ENCODE results near the gene PKN1. TPM values are rescaled to one million over a fixed set of nuclear protein-coding genes. Genes with fewer than 3 reads are reported as not detected.
"Not testable (repeated sequence)": the region's sequence is repeated elsewhere in the genome, so short reads cannot be mapped to it uniquely, and the experiment has no call there.

Gene PKN1
- total and polyA plus RNA-seq, 4 donors = 84.3 to 197 (median 121) TPM

DNA sequence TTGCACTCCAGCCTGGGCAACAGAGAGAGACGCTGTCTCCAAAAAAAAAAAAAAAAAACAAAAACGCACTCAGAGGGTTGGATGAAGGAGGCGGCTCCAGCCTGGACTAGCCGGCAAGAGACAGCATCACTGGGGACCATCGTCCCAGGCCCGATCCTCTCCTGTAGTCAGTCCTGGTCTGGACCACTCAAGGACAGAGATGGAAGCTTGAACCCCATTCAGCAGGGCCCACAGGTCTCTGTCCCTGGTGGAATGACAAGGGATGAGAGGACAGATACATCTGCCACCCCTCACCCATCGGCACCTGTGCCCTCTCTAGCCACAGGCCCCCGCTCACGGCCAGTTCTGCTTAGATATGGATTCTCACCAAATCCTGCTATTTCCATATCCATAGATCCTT, 37.8 kb upstream of the PKN1 start:
- Histone ChIP-seq H3K27ac (ENCODE audit: low read depth in 1 of 2, low read length in 1 of 2) (no peak overlapping the region), H3K4me1 (ENCODE audit: control insufficient read depth in 5 of 5, insufficient read depth in 5 of 5, low read length in 5 of 5) (no peaks in the 10 kb centered on the region), H3K9ac (ENCODE audit: insufficient read depth in 1 of 2, low read length in 2 of 2) (no peak overlapping the region), H3K4me3 (no peak overlapping the region), H3K36me3 (ENCODE audit: control insufficient read depth in 4 of 4, insufficient read depth in 4 of 4, low read length in 4 of 4) (peaks cover 0 to 52% (median 10%) of the 10 kb centered on the region in 4 donors), H3K27me3 (ENCODE audit: control insufficient read depth in 3 of 3, insufficient read depth in 3 of 3, low read length in 2 of 3) (no peaks in the 10 kb centered on the region), H3K9me3 (ENCODE audit: control insufficient read depth in 4 of 4, insufficient read depth in 3 of 4, low read length in 3 of 4) (peaks cover 0 to 2% (median 0%) of the 10 kb centered on the region in 4 donors)
- WGBS, 2 donors = 93 to 94% methylated on average over 9 of the region's 9 CpGs
- DNase-seq (no peak), ATAC-seq (ENCODE audit: insufficient read depth, low FRiP score) (no peak)
- TF ChIP-seq, protein P1, sequence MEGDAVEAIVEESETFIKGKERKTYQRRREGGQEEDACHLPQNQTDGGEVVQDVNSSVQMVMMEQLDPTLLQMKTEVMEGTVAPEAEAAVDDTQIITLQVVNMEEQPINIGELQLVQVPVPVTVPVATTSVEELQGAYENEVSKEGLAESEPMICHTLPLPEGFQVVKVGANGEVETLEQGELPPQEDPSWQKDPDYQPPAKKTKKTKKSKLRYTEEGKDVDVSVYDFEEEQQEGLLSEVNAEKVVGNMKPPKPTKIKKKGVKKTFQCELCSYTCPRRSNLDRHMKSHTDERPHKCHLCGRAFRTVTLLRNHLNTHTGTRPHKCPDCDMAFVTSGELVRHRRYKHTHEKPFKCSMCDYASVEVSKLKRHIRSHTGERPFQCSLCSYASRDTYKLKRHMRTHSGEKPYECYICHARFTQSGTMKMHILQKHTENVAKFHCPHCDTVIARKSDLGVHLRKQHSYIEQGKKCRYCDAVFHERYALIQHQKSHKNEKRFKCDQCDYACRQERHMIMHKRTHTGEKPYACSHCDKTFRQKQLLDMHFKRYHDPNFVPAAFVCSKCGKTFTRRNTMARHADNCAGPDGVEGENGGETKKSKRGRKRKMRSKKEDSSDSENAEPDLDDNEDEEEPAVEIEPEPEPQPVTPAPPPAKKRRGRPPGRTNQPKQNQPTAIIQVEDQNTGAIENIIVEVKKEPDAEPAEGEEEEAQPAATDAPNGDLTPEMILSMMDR (IDR thresholded peaks at IDR 0.05; ENCODE audit: control extremely low read depth, extremely low read depth) = no peak

DNA sequence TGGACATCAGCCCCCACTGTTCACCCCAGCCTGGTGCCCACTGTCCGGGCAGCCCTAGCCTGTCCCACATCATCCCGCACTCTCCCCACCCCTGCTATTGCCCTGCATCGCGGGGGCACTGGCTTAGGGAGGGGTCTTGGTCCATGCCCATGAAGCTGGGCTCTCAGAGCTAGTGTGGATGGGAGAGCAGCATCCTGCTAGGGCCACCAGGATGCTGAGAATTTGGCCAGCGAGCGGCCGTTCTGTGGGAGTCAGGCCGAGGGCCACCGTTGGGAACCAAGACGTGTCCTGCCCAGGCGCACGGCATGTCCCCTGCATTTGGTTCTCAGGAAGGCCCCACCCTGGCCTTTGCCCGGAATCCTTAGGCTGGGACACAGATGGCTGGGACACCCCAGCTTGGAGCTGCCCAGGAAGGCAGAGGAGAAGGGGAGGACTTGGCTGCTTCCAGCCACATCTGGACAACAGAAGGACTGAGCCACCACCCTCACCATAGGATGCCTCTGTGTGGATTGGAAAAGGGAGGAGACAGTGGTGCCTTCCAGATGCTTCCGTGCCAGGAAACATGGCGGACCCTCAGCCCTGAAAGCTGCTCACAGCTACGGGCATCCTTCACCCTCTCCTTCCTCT, 37.3 kb upstream of the PKN1 start:
- TF ChIP-seq, protein P1 (IDR thresholded peaks at IDR 0.05; ENCODE audit: control extremely low read depth, extremely low read depth) = no peak
- H3K27ac ChIP-seq (ENCODE audit: low read depth in 1 of 2, low read length in 1 of 2) = no peak overlapping the region

DNA sequence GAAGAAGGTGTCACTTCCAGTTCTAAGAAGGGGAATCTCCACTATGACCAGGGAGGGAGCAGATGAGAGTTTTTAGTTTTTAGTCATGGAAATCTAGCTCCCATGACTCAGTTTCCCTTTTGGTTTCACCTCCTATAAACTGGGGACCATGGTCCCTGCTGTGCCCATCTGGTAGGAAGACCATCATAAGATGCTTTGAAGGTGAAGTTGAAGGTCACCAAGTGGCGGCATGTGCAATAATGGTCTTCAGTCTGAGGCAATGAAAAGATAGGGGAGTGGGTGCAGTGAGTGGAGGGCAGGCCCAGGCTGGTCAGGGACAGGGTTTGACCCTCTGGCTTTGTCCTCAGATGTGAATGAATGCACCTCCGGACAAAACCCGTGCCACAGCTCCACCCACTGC, 36.4 kb upstream of the PKN1 start:
- peaks cover 0 to 48% (median 9%) of the 10 kb centered on the region in 4 donors for H3K36me3 ChIP-seq (ENCODE audit: control insufficient read depth in 4 of 4, insufficient read depth in 4 of 4, low read length in 4 of 4)
- not testable (repeated sequence) for ATAC-seq (ENCODE audit: insufficient read depth, low FRiP score); H3K4me1 ChIP-seq (ENCODE audit: control insufficient read depth in 5 of 5, insufficient read depth in 5 of 5, low read length in 5 of 5); H3K27ac ChIP-seq (ENCODE audit: low read depth in 1 of 2, low read length in 1 of 2); DNase-seq; H3K4me3 ChIP-seq; H3K9me3 ChIP-seq (ENCODE audit: control insufficient read depth in 4 of 4, insufficient read depth in 3 of 4, low read length in 3 of 4); H3K27me3 ChIP-seq (ENCODE audit: control insufficient read depth in 3 of 3, insufficient read depth in 3 of 3, low read length in 2 of 3); H3K9ac ChIP-seq (ENCODE audit: insufficient read depth in 1 of 2, low read length in 2 of 2)
- WGBS, 2 donors = 95 to 97% methylated on average over 3 of the region's 3 CpGs

More for the DNA sequence above, 37.3 kb upstream of the PKN1 start:
- no peaks in the 10 kb centered on the region for H3K4me1 ChIP-seq (ENCODE audit: control insufficient read depth in 5 of 5, insufficient read depth in 5 of 5, low read length in 5 of 5)
- H3K4me3 ChIP-seq = no peak overlapping the region
- 90% methylated on average over 16 of the region's 16 CpGs for WGBS, 2 donors
- ATAC-seq (ENCODE audit: insufficient read depth, low FRiP score) = no peak
- DNase-seq = no peak
- H3K9ac ChIP-seq (ENCODE audit: insufficient read depth in 1 of 2, low read length in 2 of 2) = no peak overlapping the region
- H3K9me3 ChIP-seq (ENCODE audit: control insufficient read depth in 4 of 4, insufficient read depth in 3 of 4, low read length in 3 of 4) = peaks cover 0 to 2% (median 0%) of the 10 kb centered on the region in 4 donors
- peaks cover 0 to 48% (median 8%) of the 10 kb centered on the region in 4 donors for H3K36me3 ChIP-seq (ENCODE audit: control insufficient read depth in 4 of 4, insufficient read depth in 4 of 4, low read length in 4 of 4)
- no peaks in the 10 kb centered on the region for H3K27me3 ChIP-seq (ENCODE audit: control insufficient read depth in 3 of 3, insufficient read depth in 3 of 3, low read length in 2 of 3)

DNA sequence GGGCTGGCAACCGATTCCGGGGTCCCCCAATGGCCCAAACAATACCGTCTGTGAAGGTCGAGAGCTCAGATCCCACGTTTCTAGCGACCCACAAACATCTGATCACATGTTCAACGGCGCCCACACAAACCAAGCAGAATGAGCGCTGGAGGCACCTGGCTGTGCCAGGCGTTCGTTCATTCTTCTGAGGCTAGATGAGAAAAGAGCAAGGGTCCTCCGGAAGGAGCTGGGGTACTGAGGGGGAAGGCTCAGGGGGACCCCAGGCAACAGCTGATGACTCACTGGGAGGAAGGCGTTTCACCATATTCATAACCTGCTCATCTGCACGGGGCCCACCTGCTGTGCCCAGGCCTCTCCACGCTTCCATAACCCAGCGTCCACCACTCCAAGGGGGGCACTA, 35.9 kb upstream of the PKN1 start:
- WGBS, 2 donors = 90 to 93% methylated on average over 13 to 16 of the region's 16 CpGs

More for the DNA sequence above, 35.9 kb upstream of the PKN1 start:
- not testable (repeated sequence) for DNase-seq; H3K27ac ChIP-seq (ENCODE audit: low read depth in 1 of 2, low read length in 1 of 2); ATAC-seq (ENCODE audit: insufficient read depth, low FRiP score); H3K27me3 ChIP-seq (ENCODE audit: control insufficient read depth in 3 of 3, insufficient read depth in 3 of 3, low read length in 2 of 3); H3K9ac ChIP-seq (ENCODE audit: insufficient read depth in 1 of 2, low read length in 2 of 2); H3K9me3 ChIP-seq (ENCODE audit: control insufficient read depth in 4 of 4, insufficient read depth in 3 of 4, low read length in 3 of 4); H3K4me3 ChIP-seq; H3K4me1 ChIP-seq (ENCODE audit: control insufficient read depth in 5 of 5, insufficient read depth in 5 of 5, low read length in 5 of 5)
- peaks cover 0 to 51% (median 9%) of the 10 kb centered on the region in 4 donors for H3K36me3 ChIP-seq (ENCODE audit: control insufficient read depth in 4 of 4, insufficient read depth in 4 of 4, low read length in 4 of 4)

Measured in lung (tissue), 12 donors.